ENCODE results near the gene TICRR. TPM values are rescaled to one million over a fixed set of nuclear protein-coding genes. Genes with fewer than 3 reads are reported as not detected.

TICRR gene
- total and polyA plus RNA-seq, 2 of the 4 experiments (the other 2 are of a cell fraction): 3.0 to 4.2 TPM

GRCh38 chr15:89641053-89641452 is 65.8 kb downstream of the TICRR start:
- WGBS, 2 experiments (ENCODE audit: extremely low coverage in 2 of 2, insufficient read length in 1 of 2): 83% methylated on average over 2 of the region's 5 CpGs; no CpG with 5 or more reads in 1 of the 2 experiments
- Histone ChIP-seq H3K27me3 (ENCODE audit: control insufficient read depth, insufficient read depth, low read length) (no peaks in the 10 kb centered on the region), H3K4me3 (ENCODE audit: insufficient read depth, low read depth, low read length) (no peak overlapping the region), H3K4ac (ENCODE audit: low read depth, low read length) (no peak overlapping the region), H3K4me1 (ENCODE audit: control insufficient read depth, insufficient read depth, low read length) (peaks cover 2% of the 10 kb centered on the region; the same call in 1 of the 2 replicates), H2AFZ (replicated peaks; ENCODE audit: low read length, poor library complexity) (no peak overlapping the region), H2BK15ac (ENCODE audit: low read depth, low read length) (no peak overlapping the region), H3K18ac (ENCODE audit: low read depth, low read length) (no peak overlapping the region), H2BK5ac (ENCODE audit: low read depth, low read length, poor library complexity, severe bottlenecking) (no peak overlapping the region), H3K79me1 (ENCODE audit: low read depth in 1 of 2, low read length in 2 of 2) (0 out of 4 replicates have a peak, but pooled peaks cover 0 to 3% of the 10 kb centered on the region in 2 experiments), H2BK20ac (ENCODE audit: low read depth, low read length) (no peak overlapping the region), H4K91ac (ENCODE audit: insufficient read depth, low read depth, low read length) (no peak overlapping the region), H4K8ac (ENCODE audit: low read depth in 2 of 2, low read length in 2 of 2) (no peak overlapping the region), H3K4me2 (ENCODE audit: low read depth, low read length) (no peak overlapping the region), H4K5ac (ENCODE audit: low read depth, low read length) (no peak overlapping the region), H2AK9ac (replicated peaks; ENCODE audit: low read depth, low read length, poor library complexity) (no peak overlapping the region), H3K9me1 (ENCODE audit: insufficient read depth, low read length) (peaks cover 3% of the 10 kb centered on the region; the same call in 1 of the 2 replicates), H3K36me3 (ENCODE audit: control insufficient read depth, insufficient read depth, low read length) (peaks cover 29% of the 10 kb centered on the region), H2AK5ac (ENCODE audit: low read depth, low read length) (no peak overlapping the region), H3K9me3 (ENCODE audit: control insufficient read depth, insufficient read depth, low read length) (no peaks in the 10 kb centered on the region), H2BK120ac (ENCODE audit: low read depth, low read length) (no peak overlapping the region), H3K14ac (replicated peaks; ENCODE audit: low read depth, low read length) (no peak overlapping the region), H3K56ac (ENCODE audit: extremely low read depth, insufficient read depth, low read length) (no peak overlapping the region), H3K23ac (ENCODE audit: low read depth, low read length) (no peak overlapping the region), H3K9ac (ENCODE audit: low read depth, low read length) (no peak overlapping the region), H3K27ac (ENCODE audit: insufficient read depth, low read length) (no peak overlapping the region), H4K20me1 (ENCODE audit: insufficient read depth, low read length) (no peaks in the 10 kb centered on the region)
- intact Hi-C loops (cut with micrococcal nuclease) (no loop called here), dilution Hi-C loops (cut with HindIII; ENCODE audit: low sequenced_read_pairs, unreplicated experiment) (no loop called here), in situ Hi-C loops (cut with MboI; ENCODE audit: low sequenced_read_pairs) (no loop called here)
- no TSS peak for BruUV-seq (replicated peaks)
- ATAC-seq (ENCODE audit: low read depth) (no peak), DNase-seq (no peak)
- no peak for TF ChIP-seq CEBPB (IDR thresholded peaks at IDR 0.05; ENCODE audit: low read depth, low read length)
- TF ChIP-seq CHD1 (IDR thresholded peaks at IDR 0.05; ENCODE audit: low read depth, low read length): no peak
- no peak for TF ChIP-seq FOS (IDR thresholded peaks at IDR 0.05; ENCODE audit: low read depth, low read length)
- TF ChIP-seq MXI1 (IDR thresholded peaks at IDR 0.05; ENCODE audit: borderline replicate concordance, low read depth, low read length): no peak
- no peak for TF ChIP-seq RCOR1 (IDR thresholded peaks at IDR 0.05; ENCODE audit: insufficient replicate concordance, low read length)
- TF ChIP-seq NFE2L2 (IDR thresholded peaks at IDR 0.05; ENCODE audit: low read depth, low read length): no peak
- TF ChIP-seq SMC3 (IDR thresholded peaks at IDR 0.05; ENCODE audit: low read depth, low read length): no peak
- no peak for TF ChIP-seq RAD21 (IDR thresholded peaks at IDR 0.05; ENCODE audit: low read length)
- TF ChIP-seq, protein P1, sequence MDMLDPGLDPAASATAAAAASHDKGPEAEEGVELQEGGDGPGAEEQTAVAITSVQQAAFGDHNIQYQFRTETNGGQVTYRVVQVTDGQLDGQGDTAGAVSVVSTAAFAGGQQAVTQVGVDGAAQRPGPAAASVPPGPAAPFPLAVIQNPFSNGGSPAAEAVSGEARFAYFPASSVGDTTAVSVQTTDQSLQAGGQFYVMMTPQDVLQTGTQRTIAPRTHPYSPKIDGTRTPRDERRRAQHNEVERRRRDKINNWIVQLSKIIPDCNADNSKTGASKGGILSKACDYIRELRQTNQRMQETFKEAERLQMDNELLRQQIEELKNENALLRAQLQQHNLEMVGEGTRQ (IDR thresholded peaks at IDR 0.05; ENCODE audit: low read depth, low read length): no peak
- TF ChIP-seq MAZ (IDR thresholded peaks at IDR 0.05; ENCODE audit: borderline replicate concordance, low read depth, low read length): no peak
- no peak for TF ChIP-seq BHLHE40 (IDR thresholded peaks at IDR 0.05; ENCODE audit: low read depth, low read length)
- TF ChIP-seq POLR2A (IDR thresholded peaks at IDR 0.05; ENCODE audit: low read depth, low read length): no peak
- TF ChIP-seq, protein P2, sequence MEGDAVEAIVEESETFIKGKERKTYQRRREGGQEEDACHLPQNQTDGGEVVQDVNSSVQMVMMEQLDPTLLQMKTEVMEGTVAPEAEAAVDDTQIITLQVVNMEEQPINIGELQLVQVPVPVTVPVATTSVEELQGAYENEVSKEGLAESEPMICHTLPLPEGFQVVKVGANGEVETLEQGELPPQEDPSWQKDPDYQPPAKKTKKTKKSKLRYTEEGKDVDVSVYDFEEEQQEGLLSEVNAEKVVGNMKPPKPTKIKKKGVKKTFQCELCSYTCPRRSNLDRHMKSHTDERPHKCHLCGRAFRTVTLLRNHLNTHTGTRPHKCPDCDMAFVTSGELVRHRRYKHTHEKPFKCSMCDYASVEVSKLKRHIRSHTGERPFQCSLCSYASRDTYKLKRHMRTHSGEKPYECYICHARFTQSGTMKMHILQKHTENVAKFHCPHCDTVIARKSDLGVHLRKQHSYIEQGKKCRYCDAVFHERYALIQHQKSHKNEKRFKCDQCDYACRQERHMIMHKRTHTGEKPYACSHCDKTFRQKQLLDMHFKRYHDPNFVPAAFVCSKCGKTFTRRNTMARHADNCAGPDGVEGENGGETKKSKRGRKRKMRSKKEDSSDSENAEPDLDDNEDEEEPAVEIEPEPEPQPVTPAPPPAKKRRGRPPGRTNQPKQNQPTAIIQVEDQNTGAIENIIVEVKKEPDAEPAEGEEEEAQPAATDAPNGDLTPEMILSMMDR (conservative IDR thresholded peaks at IDR 0.05; ENCODE audit: low read depth, low read length): no peak
- no peak for TF ChIP-seq MAFK (IDR thresholded peaks at IDR 0.05; ENCODE audit: low read depth, low read length)
- no peak for TF ChIP-seq RFX5 (IDR thresholded peaks at IDR 0.05; ENCODE audit: low read depth, low read length)
- no peak for TF ChIP-seq ELK1 (IDR thresholded peaks at IDR 0.05; ENCODE audit: borderline replicate concordance, low read depth, low read length)
- ChIA-PET POLR2A (ENCODE audit: unreplicated experiment) (no interaction called here), CTCF (no interaction called here)
